Measurements from ENCODE around the gene CLASP1.

DNA sequence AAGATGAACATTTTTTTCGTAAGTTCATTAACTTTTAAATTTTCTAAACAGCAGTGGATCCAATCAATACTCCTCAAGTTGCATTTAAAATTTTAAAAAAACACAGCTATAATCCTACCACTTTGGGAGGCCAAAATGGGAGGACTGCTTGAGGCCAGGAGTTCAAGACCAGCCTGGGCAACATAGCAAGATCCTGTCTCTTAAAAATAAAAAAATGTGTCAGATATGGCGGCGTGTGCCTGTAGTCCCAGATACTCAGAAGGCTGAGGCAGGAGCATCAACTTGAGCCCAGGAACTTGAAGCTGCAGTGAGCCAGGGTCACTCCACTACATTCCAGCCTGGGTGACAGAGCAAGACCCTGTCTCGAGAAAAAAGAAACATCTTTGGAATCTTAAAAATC lies 178.3 kb downstream of the CLASP1 start:
- TF ChIP-seq CTCF (IDR thresholded peaks at IDR 0.05; ENCODE audit: extremely low read depth in 1 of 2, insufficient read depth in 1 of 2, low read depth in 1 of 2, low read length in 2 of 2) (no peak), EZH2 (IDR thresholded peaks at IDR 0.05; ENCODE audit: borderline replicate concordance, low read depth, low read length, severe bottlenecking) (no peak), POLR2A (IDR thresholded peaks at IDR 0.05; ENCODE audit: low read depth, low read length) (no peak), POLR2AphosphoS5 (IDR thresholded peaks at IDR 0.05; ENCODE audit: insufficient read depth, low read depth, low read length) (no peak), MAX (IDR thresholded peaks at IDR 0.05; ENCODE audit: insufficient read depth, insufficient read length) (no peak), MYC (IDR thresholded peaks at IDR 0.05; ENCODE audit: low read depth, low read length) (no peak), GATA2 (IDR thresholded peaks at IDR 0.05; ENCODE audit: insufficient read depth, insufficient read length, low read depth, low read length) (no peak), JUN (IDR thresholded peaks at IDR 0.05; ENCODE audit: borderline replicate concordance, insufficient read depth, insufficient read length, low read depth) (no peak)

Data from endothelial cell of umbilical vein (primary cell).